NCI-H446 (cell line): Measurements from ENCODE around the gene KRTAP4-5.
"Not testable (repeated sequence)": the region's sequence is repeated elsewhere in the genome, so short reads cannot be mapped to it uniquely, and the experiment has no call there.

Experiments
- DNase-seq, 2 experiments: peaks; one replicate each; lab custom pipeline; 2025; lab: John Stamatoyannopoulos, UW

KRTAP4-5 gene

DNA sequence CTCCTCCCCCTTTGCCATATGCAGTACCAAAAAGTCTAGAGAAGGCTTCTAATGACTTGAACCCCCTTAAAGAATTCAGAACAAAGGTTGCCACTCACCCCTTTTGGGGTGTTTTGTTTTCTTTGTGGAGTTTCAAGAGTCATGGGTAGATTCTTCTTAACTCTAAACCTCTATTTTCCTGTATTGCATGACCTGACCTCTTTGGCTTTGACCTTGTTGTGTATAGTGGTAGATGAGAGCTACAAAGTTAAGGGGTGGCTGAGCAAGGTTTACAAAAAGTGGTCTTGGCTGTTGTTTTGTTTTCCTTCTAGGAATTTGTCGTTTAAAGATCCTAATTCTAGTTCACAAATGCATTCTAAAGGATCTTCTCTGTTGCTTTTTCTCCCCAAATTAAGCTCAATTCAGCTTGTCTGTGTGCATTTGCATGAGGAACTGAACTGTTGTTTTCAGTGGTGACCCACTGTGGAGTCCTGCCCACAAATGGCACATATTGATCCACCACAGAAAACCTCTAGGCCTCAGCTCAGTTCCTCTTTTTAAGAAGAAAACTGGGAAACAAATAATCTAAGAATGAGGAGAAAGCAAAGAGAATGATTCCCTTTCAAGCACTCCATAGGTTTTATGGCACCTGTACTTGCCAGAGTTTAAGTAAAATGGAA is 40.8 kb downstream of the KRTAP4-5 start:
- DNase-seq, result not testable (repeated sequence)

DNA sequence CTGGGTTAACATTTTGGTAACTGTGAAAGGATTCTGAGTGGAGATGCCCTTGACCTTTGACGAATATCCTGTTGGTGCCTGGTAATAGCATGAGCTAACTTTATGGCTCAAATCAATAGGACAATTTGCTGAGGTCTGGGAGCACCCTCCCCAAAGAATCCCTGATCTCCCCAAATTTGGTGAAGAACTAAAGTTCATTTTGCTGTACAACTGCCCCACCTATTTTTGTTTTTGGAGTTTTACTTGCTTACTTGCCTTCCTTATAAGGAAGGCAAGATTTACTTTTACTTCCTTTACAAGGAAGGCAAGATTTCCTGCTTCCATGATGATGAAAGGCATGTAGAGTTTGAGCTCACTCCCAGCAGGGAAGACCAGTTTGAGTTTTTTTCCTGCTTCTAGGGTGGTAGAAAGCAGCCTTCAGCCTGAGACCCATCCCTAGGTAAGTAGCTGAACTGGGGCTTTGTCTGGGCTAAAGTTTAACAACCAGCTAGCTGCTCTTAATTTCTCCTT is 41.6 kb downstream of the KRTAP4-5 start:
- no peak for DNase-seq

DNA sequence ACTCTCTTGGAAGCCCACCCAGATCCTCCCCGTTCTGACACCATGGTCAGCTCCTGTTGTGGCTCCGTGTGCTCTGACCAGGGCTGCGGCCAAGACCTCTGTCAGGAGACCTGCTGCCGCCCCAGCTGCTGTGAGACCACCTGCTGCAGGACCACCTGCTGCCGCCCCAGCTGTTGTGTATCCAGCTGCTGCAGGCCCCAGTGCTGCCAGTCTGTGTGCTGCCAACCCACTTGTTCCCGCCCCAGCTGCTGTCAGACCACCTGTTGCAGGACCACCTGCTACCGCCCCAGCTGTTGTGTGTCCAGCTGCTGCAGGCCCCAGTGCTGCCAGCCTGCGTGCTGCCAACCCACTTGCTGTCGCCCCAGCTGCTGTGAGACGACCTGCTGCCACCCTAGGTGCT is 44.3 kb downstream of the KRTAP4-5 start, which contains the start of gene KRTAP4-9:
Gene KRTAP4-9, plus strand, starts transcription at position 43 of the 400 bp plus-strand sequence. Its CDS starts 0 bp downstream, at position 43.
- not testable (repeated sequence) for DNase-seq

DNA sequence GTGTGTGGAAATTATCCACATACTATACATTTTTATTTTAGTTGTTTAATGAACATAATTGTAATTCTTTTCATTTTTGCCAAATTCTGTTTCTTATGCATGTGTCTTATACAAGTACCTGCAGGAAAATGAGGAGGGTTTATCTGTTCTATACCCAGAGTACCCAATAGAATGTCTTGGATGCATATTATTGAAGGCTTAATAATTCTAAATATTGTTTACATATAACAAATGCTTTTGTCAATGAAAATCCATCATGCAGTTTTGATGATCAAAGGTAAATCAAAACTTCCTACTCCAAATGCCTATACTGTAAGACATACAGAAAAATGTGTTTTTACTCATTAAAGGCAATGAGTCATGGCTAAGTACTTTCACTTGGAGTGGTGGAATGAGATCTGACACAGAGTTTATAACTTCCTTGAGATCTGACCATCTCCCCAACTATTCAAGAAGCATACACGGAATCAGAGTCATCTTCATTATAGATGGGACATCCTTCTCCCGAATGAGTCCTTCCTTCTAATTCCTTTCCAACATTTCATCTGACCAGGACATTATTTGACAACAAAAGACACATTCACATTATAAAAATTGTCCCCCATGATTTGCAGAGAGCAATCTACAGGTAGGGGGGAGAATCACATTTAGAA is 45.1 kb downstream of the KRTAP4-5 start:
- DNase-seq, result not testable (repeated sequence)

DNA sequence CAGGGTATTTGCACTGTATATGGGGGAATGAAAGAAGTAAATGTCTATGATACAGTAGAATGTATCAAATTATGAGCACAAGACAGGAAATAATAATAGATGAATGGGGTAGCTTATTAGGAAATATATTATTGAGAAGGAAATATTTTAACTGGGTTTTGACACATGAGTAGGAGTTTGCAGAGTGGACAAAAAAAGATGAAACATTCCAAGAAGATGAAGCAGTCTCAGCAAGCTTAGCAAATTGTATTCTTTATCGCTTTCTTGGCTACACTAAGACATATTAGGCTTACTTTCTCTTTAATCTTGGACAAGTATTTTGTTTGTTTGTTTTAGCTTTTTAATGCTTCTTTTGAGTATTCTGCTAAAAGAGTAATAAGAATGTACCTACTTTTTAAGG is 45.7 kb downstream of the KRTAP4-5 start:
- no peak for DNase-seq

DNA sequence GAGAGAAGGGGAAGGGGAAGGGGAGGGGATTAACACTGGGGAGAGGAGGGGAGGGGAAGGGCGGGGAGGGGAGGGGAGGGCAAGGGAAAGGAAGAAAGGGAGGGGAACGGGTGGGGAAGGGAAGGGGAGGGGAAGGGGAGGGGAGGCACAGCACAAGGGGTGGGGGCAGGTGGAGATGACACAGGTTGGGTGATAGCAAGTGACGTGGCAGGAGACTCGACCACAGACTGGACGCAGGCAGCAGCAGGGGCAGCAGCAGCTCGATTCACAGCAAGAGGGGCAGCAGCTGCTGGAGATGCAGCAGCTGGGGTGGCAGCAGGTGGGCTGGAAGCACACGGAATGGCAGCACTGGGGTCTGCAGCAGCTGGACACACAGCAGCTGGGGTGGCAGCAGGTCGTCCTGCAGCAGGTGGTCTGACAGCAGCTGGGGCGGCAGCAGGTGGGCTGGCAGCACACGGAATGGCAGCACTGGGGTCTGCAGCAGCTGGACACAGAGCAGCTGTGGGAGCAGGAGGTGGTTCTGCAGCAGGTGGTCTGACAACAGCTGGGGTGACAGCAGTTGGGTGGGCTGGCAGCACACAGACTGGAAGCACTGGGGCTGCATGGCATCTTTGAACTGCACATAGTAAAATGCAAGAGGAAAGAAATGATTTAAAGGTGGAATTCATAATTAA is 47.9 kb downstream of the KRTAP4-5 start, which contains the start of gene KRTAP4-16:
Gene KRTAP4-16, minus strand, starts transcription at position 624 of the 674 bp plus-strand sequence. Its CDS starts 0 bp downstream, at position 624.
- DNase-seq, result no peak

DNA sequence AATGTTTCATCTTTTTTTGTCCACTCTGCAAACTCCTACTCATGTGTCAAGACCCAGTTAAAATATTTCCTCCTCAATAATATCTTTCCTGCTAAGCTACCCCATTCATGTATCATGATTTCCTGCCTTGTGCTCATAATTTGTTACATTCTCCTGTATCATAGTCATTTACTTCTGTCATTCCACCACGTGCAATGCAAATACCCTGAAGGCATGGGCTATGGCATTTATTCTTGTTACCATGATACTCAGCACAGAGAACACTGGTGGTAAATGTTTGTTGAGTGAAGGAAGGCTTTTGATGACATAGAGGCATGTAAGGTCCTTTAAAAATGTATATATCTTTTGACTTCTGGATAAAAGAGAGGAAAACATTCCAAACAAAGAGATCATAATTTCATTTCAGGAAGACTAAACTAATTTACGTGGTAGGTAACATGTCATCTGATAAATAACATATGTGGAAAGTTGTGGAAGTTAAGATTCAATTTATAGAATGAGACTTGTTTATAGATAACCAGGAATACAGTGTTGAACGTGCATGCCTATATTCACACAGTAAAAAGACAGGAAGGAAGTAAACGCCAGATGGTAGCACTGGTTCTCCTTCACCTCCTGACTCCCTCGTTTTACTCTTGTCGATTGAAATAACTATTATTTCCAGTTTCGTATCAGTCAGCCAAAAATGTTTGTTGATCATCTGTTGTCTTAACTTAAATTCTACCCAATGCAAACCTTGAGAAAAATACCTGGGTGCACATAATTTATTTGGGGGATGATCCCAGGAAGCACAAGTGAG is 49.7 kb downstream of the KRTAP4-5 start:
- DNase-seq, result not testable (repeated sequence)
